ENCODE measurements around the gene DNMT1. TPM values are rescaled to one million over a fixed set of nuclear protein-coding genes. Genes with fewer than 3 reads are reported as not detected.
"Not testable (repeated sequence)": the region's sequence is repeated elsewhere in the genome, so short reads cannot be mapped to it uniquely, and the experiment has no call there.

The DNMT1 gene
- 354 and 359 TPM in 2 replicates for total RNA-seq

- intact Hi-C loops (cut with micrococcal nuclease): loop anchor here (1.0 to 10.0 kb wide), 10 partner anchors 24 to 900 kb away; partner anchors contain the start of genes CDC37, ILF3, PPAN and RAVER1
Observed at GRCh38 chr19:10194500-10195198, at the start of gene DNMT1. Gene DNMT1, minus strand, starts transcription at chr19:10194953. Its CDS starts 54 bp downstream, at chr19:10194899.

- intact Hi-C loops (cut with micrococcal nuclease): no loop called here
Observed at GRCh38 chr19:10243606-10244005, 48.9 kb upstream of the DNMT1 start.

- intact Hi-C loops (cut with micrococcal nuclease): not testable (repeated sequence)
Observed at GRCh38 chr19:10241826-10242449, 47.2 kb upstream of the DNMT1 start.

GRCh38 chr19:10238172-10238783 lies 43.5 kb upstream of the DNMT1 start:
- intact Hi-C loops (cut with micrococcal nuclease): no loop called here

GRCh38 chr19:10237702-10238101 lies 42.9 kb upstream of the DNMT1 start:
- intact Hi-C loops (cut with micrococcal nuclease): no loop called here

GRCh38 chr19:10235409-10235808 lies 40.7 kb upstream of the DNMT1 start:
- intact Hi-C loops (cut with micrococcal nuclease): not testable (repeated sequence)

- intact Hi-C loops (cut with micrococcal nuclease): no loop called here
Observed at GRCh38 chr19:10235003-10235402, 40.2 kb upstream of the DNMT1 start.

GRCh38 chr19:10233946-10234345 lies 39.2 kb upstream of the DNMT1 start:
- intact Hi-C loops (cut with micrococcal nuclease): no loop called here

GRCh38 chr19:10231612-10232228 lies 37.0 kb upstream of the DNMT1 start:
- intact Hi-C loops (cut with micrococcal nuclease): loop anchor here (1.0 to 2.0 kb wide), 2 partner anchors 37 to 300 kb away; partner anchors contain the start of gene DNMT1

- intact Hi-C loops (cut with micrococcal nuclease): loop anchor here (2.0 kb wide), 1 partner anchor 36 kb away; the partner anchor contains the start of gene DNMT1
Observed at GRCh38 chr19:10230861-10231611, 36.3 kb upstream of the DNMT1 start, which contains the start of gene S1PR2. Gene S1PR2, minus strand, starts transcription at chr19:10231331. Its CDS starts 6,426 bp downstream, at chr19:10224905.

GRCh38 chr19:10230173-10230860 lies 35.6 kb upstream of the DNMT1 start:
- intact Hi-C loops (cut with micrococcal nuclease): loop anchor here (2.0 kb wide), 1 partner anchor 36 kb away; the partner anchor contains the start of gene DNMT1

- intact Hi-C loops (cut with micrococcal nuclease): loop anchor here (1.0 kb wide), 1 partner anchor 21 kb away; no protein-coding TSS in a partner anchor
Observed at GRCh38 chr19:10228920-10229319, 34.2 kb upstream of the DNMT1 start.

- intact Hi-C loops (cut with micrococcal nuclease): no loop called here
Observed at GRCh38 chr19:10228393-10228792, 33.6 kb upstream of the DNMT1 start.

- intact Hi-C loops (cut with micrococcal nuclease): no loop called here
Observed at GRCh38 chr19:10227026-10227971, 32.5 kb upstream of the DNMT1 start.

GRCh38 chr19:10226376-10227025 lies 31.7 kb upstream of the DNMT1 start:
- intact Hi-C loops (cut with micrococcal nuclease): no loop called here

GRCh38 chr19:10226021-10226375 lies 31.2 kb upstream of the DNMT1 start:
- intact Hi-C loops (cut with micrococcal nuclease): no loop called here

- intact Hi-C loops (cut with micrococcal nuclease): no loop called here
Observed at GRCh38 chr19:10224337-10224736, 29.6 kb upstream of the DNMT1 start.

- intact Hi-C loops (cut with micrococcal nuclease): no loop called here
Observed at GRCh38 chr19:10223488-10224213, 28.9 kb upstream of the DNMT1 start.

Data from T-helper 1 cell treated with Interleukin-12 subunit alpha and Interleukin-12 subunit beta and Interleukin-4 antibody, amounts not matched to agents 30 ng/mL and 1 ng/mL, for 36 hours (primary cell).